H9 (cell line): Measurements from ENCODE around the gene MBNL1. TPM values are rescaled to one million over a fixed set of nuclear protein-coding genes. Genes with fewer than 3 reads are reported as not detected.
A peak's percentile ranks its signal among the peaks of the same experiment; 100 is the strongest.

Experiments used
- DNase-seq: peaks from one replicate; pipeline ENCODE4 v3.0.0-alpha.2; 2017
- H2AFZ ChIP-seq: one replicate; pipeline ENCODE4 v1.6.1; 2013; ENCODE audit warnings: mild to moderate bottlenecking, low read length, control low read depth, moderate library complexity
- H2AK5ac ChIP-seq: 2 replicates; pipeline ENCODE4 v1.6.1; 2013; ENCODE audit warnings: low read length, control low read depth, mixed read lengths; ENCODE audit not compliant: insufficient read length
- H2BK120ac ChIP-seq: one replicate; pipeline ENCODE4 v1.6.1; 2013; ENCODE audit warnings: low read depth, mild to moderate bottlenecking, low read length, control low read depth, inconsistent platforms; ENCODE audit not compliant: poor library complexity, severe bottlenecking
- H2BK12ac ChIP-seq: 2 replicates; pipeline ENCODE4 v1.6.1; 2013; ENCODE audit warnings: low read length, control low read depth, mixed read lengths, low read depth; ENCODE audit not compliant: insufficient read length
- H2BK15ac ChIP-seq: 2 replicates; pipeline ENCODE4 v1.6.1; 2013; ENCODE audit warnings: low read depth, low read length, control low read depth
- H2BK20ac ChIP-seq: one replicate; pipeline ENCODE4 v1.6.1; 2013; ENCODE audit warnings: low read depth, mild to moderate bottlenecking, low read length, control low read depth, inconsistent platforms; ENCODE audit not compliant: poor library complexity, severe bottlenecking
- H2BK5ac ChIP-seq: 2 replicates; pipeline ENCODE4 v1.6.1; 2013; ENCODE audit warnings: low read length, control low read depth, mixed read lengths; ENCODE audit not compliant: insufficient read length
- H3K14ac ChIP-seq: 2 replicates; pipeline ENCODE4 v1.6.1; 2013; ENCODE audit warnings: low read length, control low read depth; ENCODE audit not compliant: insufficient read depth
- H3K18ac ChIP-seq: 2 replicates; pipeline ENCODE4 v1.6.1; 2013; ENCODE audit warnings: low read depth, mild to moderate bottlenecking, mixed read lengths, low read length, control low read depth; ENCODE audit not compliant: insufficient read length
- H3K23ac ChIP-seq: 2 replicates; pipeline ENCODE4 v1.6.1; 2013; ENCODE audit warnings: low read length, control low read depth, mixed read lengths, low read depth; ENCODE audit not compliant: insufficient read length
- H3K23me2 ChIP-seq: 2 replicates; pipeline ENCODE4 v1.6.1; 2013; ENCODE audit warnings: low read depth, mild to moderate bottlenecking, mixed read lengths, low read length, control low read depth; ENCODE audit not compliant: insufficient read length, poor library complexity, severe bottlenecking
- H3K27ac ChIP-seq: 2 replicates; pipeline ENCODE4 v1.5.1; 2013; ENCODE audit warnings: low read length, control low read depth, mixed read lengths, low read depth; ENCODE audit not compliant: insufficient read length
- H3K27me3 ChIP-seq: 2 replicates; pipeline ENCODE4 v1.6.1; 2013; ENCODE audit warnings: low read length, control low read depth, inconsistent platforms; ENCODE audit not compliant: insufficient read depth
- H3K4ac ChIP-seq: 2 replicates; pipeline ENCODE4 v1.6.1; 2013; ENCODE audit warnings: low read depth, mild to moderate bottlenecking, control low read depth, inconsistent platforms, low read length, moderate library complexity
- H3K4me1 ChIP-seq: 2 replicates; pipeline ENCODE4 v1.6.1; 2013; ENCODE audit warnings: low read length, control low read depth, inconsistent platforms; ENCODE audit not compliant: insufficient read depth
- H3K4me2 ChIP-seq: 2 replicates; pipeline ENCODE4 v1.6.1; 2013; ENCODE audit warnings: low read length, control low read depth, mixed read lengths; ENCODE audit not compliant: insufficient read length, insufficient read depth
- H3K56ac ChIP-seq: 2 replicates; pipeline ENCODE4 v1.6.1; 2013; ENCODE audit warnings: low read depth, mild to moderate bottlenecking, mixed read lengths, low read length, control low read depth; ENCODE audit not compliant: insufficient read length
- H3K79me1 ChIP-seq: 2 replicates; pipeline ENCODE4 v1.6.1; 2013; ENCODE audit warnings: low read depth, mild to moderate bottlenecking, moderate library complexity, low read length, control low read depth, inconsistent platforms; ENCODE audit not compliant: insufficient read depth, poor library complexity, severe bottlenecking
- H3K79me2 ChIP-seq: 2 replicates; pipeline ENCODE4 v1.6.1; 2013; ENCODE audit warnings: low read length, control low read depth, inconsistent platforms; ENCODE audit not compliant: insufficient read depth
- H3K9ac ChIP-seq: 2 replicates; pipeline ENCODE4 v1.6.1; 2013; ENCODE audit warnings: low read length, control low read depth, mixed read lengths; ENCODE audit not compliant: insufficient read length; ENCODE audit errors: extremely low read depth
- H3K9me3 ChIP-seq: one replicate; pipeline ENCODE4 v1.6.1; 2013; ENCODE audit warnings: low read depth, low read length, inconsistent platforms; ENCODE audit not compliant: control insufficient read depth
- H3T11ph ChIP-seq: one replicate; pipeline ENCODE4 v1.6.1; 2013; ENCODE audit warnings: mild to moderate bottlenecking, low read length, control low read depth, inconsistent platforms
- H4K20me1 ChIP-seq: one replicate; pipeline ENCODE4 v1.6.1; 2013; ENCODE audit not compliant: control insufficient read depth, insufficient read length, insufficient read depth
- H4K5ac ChIP-seq: 2 replicates; pipeline ENCODE4 v1.6.1; 2013; ENCODE audit warnings: low read depth, mild to moderate bottlenecking, mixed read lengths, low read length, control low read depth; ENCODE audit not compliant: insufficient read length
- H4K8ac ChIP-seq: replicated peaks from 2 replicates; pipeline ENCODE4 v1.6.1; 2013; ENCODE audit warnings: low read length, control low read depth, mixed read lengths, low read depth; ENCODE audit not compliant: insufficient read length
- H4K91ac ChIP-seq: 2 replicates; pipeline ENCODE4 v1.6.1; 2013; ENCODE audit warnings: low read depth, mild to moderate bottlenecking, moderate library complexity, mixed read lengths, low read length, control low read depth; ENCODE audit not compliant: insufficient read length
- H3K27ac Mint-ChIP-seq, 3 experiments: 2 replicates in 2 of 3; 3 replicates in 1 of 3; pipeline ENCODE4 v1.8.0; 2020 to 2021; ENCODE audit warnings: mixed read lengths in 3 of 3, mild to moderate bottlenecking in 1 of 3, moderate library complexity in 1 of 3
- H3K27me3 Mint-ChIP-seq: 2 replicates; pipeline ENCODE4 v1.8.0; 2021; ENCODE audit warnings: low read depth, mild to moderate bottlenecking, moderate library complexity, mixed read lengths
- H3K36me3 Mint-ChIP-seq, 3 experiments: 2 replicates in 2 of 3; 3 replicates in 1 of 3; pipeline ENCODE4 v1.8.0; 2020 to 2021; ENCODE audit warnings: low read depth in 3 of 3, mixed read lengths in 3 of 3; ENCODE audit not compliant: insufficient read depth in 1 of 3
- H3K4me1 Mint-ChIP-seq, 2 experiments: 2 replicates each; pipeline ENCODE4 v1.8.0; 2020; ENCODE audit warnings: mixed read lengths in 2 of 2
- H3K4me3 Mint-ChIP-seq, 2 experiments: 2 replicates in 1 of 2; 3 replicates in 1 of 2; pipeline ENCODE4 v1.8.0; 2020 to 2021; ENCODE audit warnings: mild to moderate bottlenecking in 2 of 2, mixed read lengths in 2 of 2, moderate library complexity in 1 of 2
- H3K9me3 Mint-ChIP-seq, 2 experiments: 2 replicates in 1 of 2; 3 replicates in 1 of 2; pipeline ENCODE4 v1.8.0; 2020; ENCODE audit warnings: mild to moderate bottlenecking in 2 of 2, mixed read lengths in 2 of 2, moderate library complexity in 1 of 2
- CTCF ChIP-seq: fragments of 200-600 bp; sonication (generic); conservative IDR thresholded peaks from 3 replicates; pipeline ENCODE4 v1.8.0; 2021; ENCODE audit warnings: antibody characterized with exemption, mild to moderate bottlenecking
- WGBS: extraction: QIAGEN DNeasy Blood & Tissue Kit; methylation state at CpG from one replicate; pipeline ENCODE4 v1.1.7; 2013; ENCODE audit warnings: missing lambda C conversion rate, low lambda C conversion rate, mixed read lengths; ENCODE audit not compliant: insufficient read length; ENCODE audit errors: extremely low coverage; 5-methylcytosine and 5-hydroxymethylcytosine counted together
- total RNA-seq: library from RNA; stranded (reverse); gene quantifications from 2 replicates; pipeline ENCODE4 v1.2.1, GENCODE V29; 2021

MBNL1 gene
- total RNA-seq, 1 experiment from 2014 or later, result 14.9 TPM

- Histone ChIP-seq H2BK5ac (no peak overlapping the region), H3T11ph (no peak overlapping the region), H3K4me2 (no peak overlapping the region), H2BK15ac (no peak overlapping the region), H3K56ac (no peak overlapping the region), H2BK20ac (no peak overlapping the region), H3K9ac (no peak overlapping the region), H3K18ac (no peak overlapping the region), H2BK12ac (no peak overlapping the region), H3K79me1 (no peaks in the 10 kb centered on the region), H3K14ac (no peak overlapping the region), H3K4me1 (peaks cover 2% of the 10 kb centered on the region; the same call in 1 of the 2 replicates), H4K5ac (no peak overlapping the region), H3K23me2 (no peaks in the 10 kb centered on the region), H4K91ac (no peak overlapping the region), H2AFZ (no peak overlapping the region), H3K27ac (no peak overlapping the region), H3K4ac (no peak overlapping the region), H3K79me2 (peaks cover 4% of the 10 kb centered on the region; the same call in 1 of the 2 replicates), H3K23ac (no peak overlapping the region), H4K20me1 (no peaks in the 10 kb centered on the region), H2BK120ac (no peak overlapping the region), H4K8ac (no peak overlapping the region), H3K27me3 (no peaks in the 10 kb centered on the region), H2AK5ac (no peak overlapping the region), H3K9me3 (no peaks in the 10 kb centered on the region)
- H3K4me3 Mint-ChIP-seq, result no peak overlapping the region
- H3K27ac Mint-ChIP-seq, result peak overlapping the region in 1 of 3 experiments; percentile 33; a peak in 2 of 7 replicates
- no peaks in the 10 kb centered on the region for H3K36me3 Mint-ChIP-seq
- DNase-seq, result no peak
- no peaks in the 10 kb centered on the region for H3K9me3 Mint-ChIP-seq
- TF ChIP-seq CTCF, result no peak
- peaks cover 29 to 33% of the 10 kb centered on the region in 2 experiments for H3K4me1 Mint-ChIP-seq
- no CpG with 5 or more reads among the region's 3 CpGs for WGBS
- no peaks in the 10 kb centered on the region for H3K27me3 Mint-ChIP-seq
These were observed 11.8 kb downstream of the MBNL1 start for GRCh38 chr3:152280539-152280938.
